CD14-positive monocyte (primary cell): ENCODE data around the gene NBAS. TPM values are rescaled to one million over a fixed set of nuclear protein-coding genes. Genes with fewer than 3 reads are reported as not detected.

Experiments used
- DNase-seq, 3 donors: peaks; one replicate each; pipeline ENCODE4 v3.0.0-alpha.2; 2011 to 2022
- H2AFZ ChIP-seq: 2 replicates; pipeline ENCODE4 v1.6.0; 2012; ENCODE audit warnings: mild to moderate bottlenecking, low read depth, low read length, inconsistent platforms; ENCODE audit not compliant: insufficient read depth, poor library complexity, severe bottlenecking
- H3K27ac ChIP-seq, 2 donors: 1 replicate in 1 of 2; 2 replicates in 1 of 2; pipeline ENCODE4 v1.5.1; 2012 to 2013; ENCODE audit warnings: low read length in 2 of 2, control low read depth in 1 of 2, inconsistent platforms in 1 of 2, low read depth in 1 of 2, mild to moderate bottlenecking in 1 of 2
- H3K27me3 ChIP-seq, 2 donors: one replicate each; pipeline versions ENCODE4 v1.6.0 to v1.6.1; 2011 to 2013; ENCODE audit warnings: low read length in 2 of 2; ENCODE audit not compliant: control insufficient read depth in 2 of 2, insufficient read depth in 2 of 2
- H3K36me3 ChIP-seq, 2 donors: replicated peaks in 1 of 2; 1 replicate in 1 of 2; 2 replicates in 1 of 2; pipeline versions ENCODE4 v1.5.1 to v1.6.1; 2012 to 2013; ENCODE audit warnings: low read length in 2 of 2, control low read depth in 1 of 2, inconsistent platforms in 1 of 2, mild to moderate bottlenecking in 1 of 2; ENCODE audit not compliant: insufficient read depth in 2 of 2, control insufficient read depth in 1 of 2
- H3K4me1 ChIP-seq, 2 donors: 1 replicate in 1 of 2; 2 replicates in 1 of 2; pipeline versions ENCODE4 v1.5.1 to v1.6.1; 2012 to 2013; ENCODE audit warnings: low read length in 2 of 2, control low read depth in 1 of 2, inconsistent platforms in 1 of 2, mild to moderate bottlenecking in 1 of 2, moderate library complexity in 1 of 2; ENCODE audit not compliant: insufficient read depth in 2 of 2, control insufficient read depth in 1 of 2
- H3K4me2 ChIP-seq: replicated peaks from 2 replicates; pipeline ENCODE3; 2012; ENCODE audit warnings: low read length, moderate library complexity, mild to moderate bottlenecking; ENCODE audit not compliant: poor library complexity, severe bottlenecking; ENCODE audit errors: extremely low read depth
- H3K4me3 ChIP-seq, 3 experiments: fragments of 200-600 bp in 1 of 3; sonication (generic) in 1 of 3; replicated peaks in 1 of 3; 1 replicate in 2 of 3; 2 replicates in 1 of 3; pipeline ENCODE4 v1.5.1; 2011 to 2013; ENCODE audit warnings: low read length in 3 of 3, mild to moderate bottlenecking in 3 of 3, control low read depth in 2 of 3, low read depth in 2 of 3, inconsistent platforms in 1 of 3, moderate library complexity in 1 of 3
- H3K79me2 ChIP-seq: 2 replicates; pipeline ENCODE4 v1.6.0; 2012; ENCODE audit warnings: mild to moderate bottlenecking, control low read depth, inconsistent platforms, low read length, moderate library complexity; ENCODE audit not compliant: insufficient read depth
- H3K9ac ChIP-seq: 2 replicates; pipeline ENCODE4 v1.6.0; 2017; ENCODE audit warnings: low read length, mild to moderate bottlenecking; ENCODE audit not compliant: insufficient read depth, poor library complexity, severe bottlenecking
- H3K9me3 ChIP-seq, 2 donors: replicated peaks in 1 of 2; 1 replicate in 1 of 2; 2 replicates in 1 of 2; pipeline versions ENCODE4 v1.5.1 to v1.6.1; 2012 to 2013; ENCODE audit warnings: low read length in 2 of 2, control low read depth in 1 of 2; ENCODE audit not compliant: control insufficient read depth in 1 of 2, insufficient read depth in 1 of 2
- H4K20me1 ChIP-seq: 2 replicates; pipeline ENCODE4 v1.6.0; 2012; ENCODE audit warnings: mild to moderate bottlenecking, low read length, control low read depth, moderate library complexity; ENCODE audit not compliant: insufficient read depth
- H3K27ac Mint-ChIP-seq, 7 donors: one replicate each; pipeline ENCODE4 v1.8.0; 2020; ENCODE audit warnings: mild to moderate bottlenecking in 7 of 7, mixed read lengths in 7 of 7, moderate library complexity in 6 of 7, inconsistent platforms in 2 of 7
- H3K27me3 Mint-ChIP-seq, 3 donors: one replicate each; pipeline ENCODE4 v1.8.0; 2021 to 2022; ENCODE audit warnings: low read depth in 3 of 3, mild to moderate bottlenecking in 3 of 3, mixed read lengths in 3 of 3, moderate library complexity in 3 of 3, inconsistent platforms in 1 of 3
- H3K36me3 Mint-ChIP-seq, 2 donors: one replicate each; pipeline ENCODE4 v1.8.0; 2020; ENCODE audit warnings: mixed read lengths in 2 of 2, inconsistent platforms in 1 of 2, mild to moderate bottlenecking in 1 of 2
- H3K4me1 Mint-ChIP-seq: one replicate; pipeline ENCODE4 v1.8.0; 2020; ENCODE audit warnings: mild to moderate bottlenecking, mixed read lengths
- H3K4me3 Mint-ChIP-seq, 2 donors: one replicate each; pipeline ENCODE4 v1.8.0; 2020; ENCODE audit warnings: mild to moderate bottlenecking in 2 of 2, mixed read lengths in 2 of 2, moderate library complexity in 1 of 2
- H3K9me3 Mint-ChIP-seq, 7 donors: one replicate each; pipeline ENCODE4 v1.8.0; 2020 to 2022; ENCODE audit warnings: mixed read lengths in 7 of 7, mild to moderate bottlenecking in 6 of 7, moderate library complexity in 6 of 7, inconsistent platforms in 2 of 7
- CTCF ChIP-seq: fragments of 200-600 bp; IDR thresholded peaks from one replicate; pipeline ENCODE4 v1.8.0; 2022; ENCODE audit warnings: antibody characterized with exemption, mild to moderate bottlenecking
- WGBS: methylation state at CpG from one replicate; pipeline ENCODE4 v1.1.5; 2013; ENCODE audit warnings: missing lambda C conversion rate; ENCODE audit not compliant: insufficient coverage; 5-methylcytosine and 5-hydroxymethylcytosine counted together
- intact Hi-C, 2 donors: fragments of 100-400 bp; cut with micrococcal nuclease; formaldehyde crosslinking; loops; one replicate each; pipeline versions ENCODE4 v1.15.0 to v1.15.1; 2023
- polyA plus RNA-seq, 3 donors: library from polyadenylated mRNA; depleted of rRNA in 1 of 3; unstranded in 2 of 3; stranded (reverse) in 1 of 3; fragments of 300-500 nt in 2 of 3; fragments of >200 nt in 1 of 3; fragmentation: Illumina TruSeq in 2 of 3; gene quantifications; 1 replicate in 2 of 3; 2 replicates in 1 of 3; pipeline ENCODE4 v1.2.3, GENCODE V29; 2012 to 2021

Gene NBAS
- polyA plus RNA-seq, 3 donors = 8.9 to 10.9 (median 8.9) TPM

- Histone ChIP-seq H3K4me2 (no peak overlapping the region), H3K4me3 (no peak overlapping the region), H3K4me1 (no peaks in the 10 kb centered on the region), H3K9me3 (no peaks in the 10 kb centered on the region), H3K79me2 (no peaks in the 10 kb centered on the region), H3K9ac (no peak overlapping the region), H4K20me1 (no peaks in the 10 kb centered on the region), H2AFZ (no peak overlapping the region), H3K36me3 (peaks cover 8 to 18% of the 10 kb centered on the region in 2 donors), H3K27ac (no peak overlapping the region), H3K27me3 (no peaks in the 10 kb centered on the region)
- H3K27me3 Mint-ChIP-seq = no peaks in the 10 kb centered on the region
- no peak overlapping the region for H3K4me3 Mint-ChIP-seq
- intact Hi-C loops = no loop called here
- DNase-seq = no peak
- H3K9me3 Mint-ChIP-seq = no peaks in the 10 kb centered on the region
- WGBS = 90% methylated on average over 4 of the region's 5 CpGs
- H3K36me3 Mint-ChIP-seq = peaks cover 27 to 36% of the 10 kb centered on the region in 2 donors
- no peaks in the 10 kb centered on the region for H3K4me1 Mint-ChIP-seq
- no peak for TF ChIP-seq CTCF
- H3K27ac Mint-ChIP-seq = peak overlapping the region in 2 of 7 donors; percentile 8 to 25
These were observed 134.5 kb downstream of the NBAS start for GRCh38 chr2:15426606-15427005.

- H3K36me3 ChIP-seq = peaks cover 8 to 18% of the 10 kb centered on the region in 2 donors
- H3K9me3 ChIP-seq = no peaks in the 10 kb centered on the region
- Mint-ChIP-seq H3K4me1 (no peaks in the 10 kb centered on the region), H3K27ac (peak overlapping the region in 2 of 7 donors; percentile 22 to 46), H3K4me3 (no peak overlapping the region), H3K36me3 (peaks cover 27 to 32% of the 10 kb centered on the region in 2 donors), H3K27me3 (no peaks in the 10 kb centered on the region), H3K9me3 (no peaks in the 10 kb centered on the region)
- no peaks in the 10 kb centered on the region for H3K4me1 ChIP-seq
- H3K27ac ChIP-seq = no peak overlapping the region
- no peaks in the 10 kb centered on the region for H3K27me3 ChIP-seq
- H4K20me1 ChIP-seq = no peaks in the 10 kb centered on the region
- H3K79me2 ChIP-seq = no peaks in the 10 kb centered on the region
- no peak overlapping the region for H3K4me2 ChIP-seq
- intact Hi-C loops = no loop called here
- DNase-seq = no peak
- WGBS = 92% methylated on average over 4 of the region's 4 CpGs
- H3K4me3 ChIP-seq = no peak overlapping the region
- no peak overlapping the region for H2AFZ ChIP-seq
- no peak overlapping the region for H3K9ac ChIP-seq
- no peak for TF ChIP-seq CTCF
These were observed 135.4 kb downstream of the NBAS start for GRCh38 chr2:15425712-15426111.
